CD4-positive, CD25-positive, alpha-beta regulatory T cell (primary cell): ENCODE results near the gene BLCAP. TPM values are rescaled to one million over a fixed set of nuclear protein-coding genes. Genes with fewer than 3 reads are reported as not detected.
A peak's percentile ranks its signal among the peaks of the same experiment; 100 is the strongest.
"Not testable (repeated sequence)": the region's sequence is repeated elsewhere in the genome, so short reads cannot be mapped to it uniquely, and the experiment has no call there.

Source experiments
- ATAC-seq, 2 donors: fragments of 150-1000 bp; cut with Tn5 transposase; one replicate each; pipeline ENCODE4 v1.10.0; 2021; ENCODE audit warnings: low read depth in 2 of 2, moderate number of reproducible peaks in 2 of 2, moderate library complexity in 1 of 2
- DNase-seq, 3 donors: peaks; one replicate each; pipeline versions ENCODE4 v3.0.0 to v3.0.0-alpha.2; 2012 to 2022; ENCODE audit warnings: mixed read lengths in 1 of 3
- H3K27ac ChIP-seq: one replicate; pipeline ENCODE4 v1.7.0; 2013; ENCODE audit warnings: mild to moderate bottlenecking, low read length; ENCODE audit not compliant: insufficient read depth, poor library complexity, severe bottlenecking
- H3K27me3 ChIP-seq: one replicate; pipeline ENCODE4 v1.7.0; 2013; ENCODE audit warnings: low read length; ENCODE audit not compliant: control insufficient read depth, insufficient read depth
- H3K36me3 ChIP-seq: one replicate; pipeline ENCODE4 v1.7.0; 2013; ENCODE audit warnings: mild to moderate bottlenecking, low read length, moderate library complexity; ENCODE audit not compliant: control insufficient read depth, insufficient read depth
- H3K4me1 ChIP-seq: 2 replicates; pipeline ENCODE4 v1.7.0; 2013; ENCODE audit warnings: mild to moderate bottlenecking, low read length; ENCODE audit not compliant: insufficient read depth, control insufficient read depth, poor library complexity, severe bottlenecking
- H3K4me3 ChIP-seq: one replicate; pipeline ENCODE4 v1.7.0; 2013; ENCODE audit warnings: low read depth, mild to moderate bottlenecking, low read length, moderate library complexity
- H3K9me3 ChIP-seq, 2 experiments: 1 replicate in 1 of 2; 2 replicates in 1 of 2; pipeline ENCODE4 v1.7.0; 2013; ENCODE audit warnings: low read length in 2 of 2, mild to moderate bottlenecking in 1 of 2, moderate library complexity in 1 of 2; ENCODE audit not compliant: control insufficient read depth in 2 of 2
- H3K27ac Mint-ChIP-seq, 3 donors: one replicate each; pipeline ENCODE4 v1.8.0; 2020 to 2022; ENCODE audit warnings: mild to moderate bottlenecking in 3 of 3, mixed read lengths in 3 of 3, moderate library complexity in 2 of 3
- H3K27me3 Mint-ChIP-seq: one replicate; pipeline ENCODE4 v1.8.0; 2022; ENCODE audit warnings: mild to moderate bottlenecking, mixed read lengths
- H3K36me3 Mint-ChIP-seq: one replicate; pipeline ENCODE4 v1.8.0; 2020; ENCODE audit warnings: mixed read lengths
- H3K4me1 Mint-ChIP-seq, 4 donors: one replicate each; pipeline ENCODE4 v1.8.0; 2020 to 2022; ENCODE audit warnings: mixed read lengths in 4 of 4, mild to moderate bottlenecking in 1 of 4
- H3K4me3 Mint-ChIP-seq, 4 donors: one replicate each; pipeline ENCODE4 v1.8.0; 2020 to 2022; ENCODE audit warnings: mild to moderate bottlenecking in 4 of 4, mixed read lengths in 4 of 4, moderate library complexity in 3 of 4
- H3K9me3 Mint-ChIP-seq, 7 donors: one replicate each; pipeline ENCODE4 v1.8.0; 2020 to 2022; ENCODE audit warnings: mixed read lengths in 7 of 7, mild to moderate bottlenecking in 3 of 7, moderate library complexity in 2 of 7
- polyA plus RNA-seq, 4 donors: library from polyadenylated mRNA; unstranded; fragments of 300-500 nt; fragmentation: Illumina TruSeq; gene quantifications; one replicate each; pipeline ENCODE4 v1.2.3, GENCODE V29; 2021
- total RNA-seq: library from RNA; stranded (reverse); gene quantifications from one replicate; pipeline ENCODE4 v1.2.3, GENCODE V29; 2022

Gene BLCAP
- total and polyA plus RNA-seq, 5 donors from 2014 or later, result 67.8 to 85.0 (median 78.3) TPM

DNA sequence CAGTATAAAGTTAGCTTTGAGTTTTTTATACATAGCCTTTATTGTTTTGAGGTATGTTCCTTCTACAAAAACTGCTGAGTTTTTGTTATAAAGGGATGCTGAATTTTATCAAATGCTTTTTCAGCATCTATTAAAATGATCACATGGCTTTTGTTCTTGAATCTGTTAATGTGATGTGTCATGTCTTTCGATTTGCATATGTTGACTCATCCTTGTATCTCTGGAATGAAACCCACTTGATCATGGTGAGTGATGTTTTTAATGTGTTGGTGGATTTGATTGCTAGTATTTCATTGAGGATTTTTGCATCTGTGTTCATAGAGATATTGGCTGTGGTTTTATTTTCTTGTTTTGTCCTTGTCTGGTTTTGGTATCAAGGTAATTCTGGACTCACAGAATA, 24.7 kb upstream of the BLCAP start:
- Histone ChIP-seq H3K9me3 (no peaks in the 10 kb centered on the region), H3K27me3 (peaks cover 9% of the 10 kb centered on the region), H3K36me3 (no peaks in the 10 kb centered on the region), H3K4me1 (no peaks in the 10 kb centered on the region), H3K4me3 (no peak overlapping the region), H3K27ac (no peak overlapping the region)
- Mint-ChIP-seq H3K27ac (no peak overlapping the region), H3K4me3 (no peak overlapping the region), H3K4me1 (no peaks in the 10 kb centered on the region), H3K9me3 (peaks cover 0 to 3% (median 0%) of the 10 kb centered on the region in 7 donors), H3K27me3 (peaks cover 4% of the 10 kb centered on the region), H3K36me3 (peaks cover 3% of the 10 kb centered on the region)
- DNase-seq (no peak), ATAC-seq (no peak)

DNA sequence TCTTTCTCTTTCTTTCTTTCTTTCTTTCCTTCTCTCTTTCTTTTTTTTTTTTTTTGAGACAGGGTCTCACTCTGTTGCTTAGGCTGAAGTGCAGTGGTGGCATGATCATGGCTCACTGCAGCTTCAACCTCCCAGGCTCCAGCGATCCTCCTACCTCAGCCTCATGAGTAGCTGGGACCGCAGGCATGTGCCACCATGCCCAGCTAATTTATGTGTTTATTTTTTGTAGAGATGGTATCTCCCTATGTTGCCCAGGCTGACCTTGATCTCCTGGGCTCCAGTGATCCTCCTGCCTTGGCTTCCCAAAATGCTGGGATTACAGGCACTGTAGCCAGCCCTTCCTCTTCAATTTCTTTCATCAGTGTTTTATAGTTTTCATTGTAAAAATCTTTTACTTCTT, 24.0 kb upstream of the BLCAP start:
- not testable (repeated sequence) for H3K4me3 ChIP-seq, H3K4me1 Mint-ChIP-seq, H3K9me3 ChIP-seq, H3K4me1 ChIP-seq, H3K36me3 ChIP-seq, H3K9me3 Mint-ChIP-seq, H3K36me3 Mint-ChIP-seq, H3K27me3 ChIP-seq, H3K4me3 Mint-ChIP-seq, ATAC-seq, H3K27ac Mint-ChIP-seq, DNase-seq, H3K27me3 Mint-ChIP-seq, H3K27ac ChIP-seq

DNA sequence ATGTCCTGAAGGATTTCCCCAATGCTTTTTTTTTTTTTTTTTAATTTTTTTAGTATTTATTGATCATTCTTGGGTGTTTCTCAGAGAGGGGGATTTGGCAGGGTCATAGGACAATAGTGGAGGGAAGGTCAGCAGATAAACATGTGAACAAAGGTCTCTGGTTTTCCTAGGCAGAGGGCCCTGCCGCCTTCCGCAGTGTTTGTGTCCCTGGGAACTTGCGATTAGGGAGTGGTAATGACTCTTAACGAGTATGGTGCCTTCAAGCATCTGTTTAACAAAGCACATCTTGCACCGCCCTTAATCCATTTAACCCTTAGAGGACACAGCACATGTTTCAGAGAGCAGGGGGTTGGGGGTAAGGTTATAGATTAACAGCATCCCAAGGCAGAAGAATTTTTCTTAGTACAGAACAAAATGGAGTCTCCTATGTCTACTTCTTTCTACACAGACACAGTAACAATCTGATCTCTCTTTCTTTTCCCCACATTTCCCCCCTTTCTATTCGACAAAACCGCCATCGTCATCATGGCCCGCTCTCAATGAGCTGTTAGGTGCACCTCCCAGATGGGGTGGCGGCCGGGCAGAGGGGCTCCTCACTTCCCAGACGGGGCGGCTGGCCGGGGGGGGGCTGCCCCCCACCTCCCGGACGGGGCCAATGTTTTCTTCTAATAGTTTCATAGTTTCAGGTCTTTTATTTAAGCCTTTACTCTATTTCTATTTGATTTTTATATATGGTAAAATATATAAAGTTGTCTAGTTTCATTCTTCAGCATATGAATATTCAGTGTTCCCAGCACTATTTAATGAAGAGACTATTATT, 22.6 kb upstream of the BLCAP start:
- H3K36me3 Mint-ChIP-seq, DNase-seq, H3K4me3 ChIP-seq, H3K4me3 Mint-ChIP-seq, H3K4me1 Mint-ChIP-seq, H3K27me3 ChIP-seq, H3K9me3 ChIP-seq, H3K9me3 Mint-ChIP-seq, H3K27me3 Mint-ChIP-seq, ATAC-seq, H3K27ac ChIP-seq, H3K27ac Mint-ChIP-seq, H3K36me3 ChIP-seq, H3K4me1 ChIP-seq: not testable (repeated sequence)

DNA sequence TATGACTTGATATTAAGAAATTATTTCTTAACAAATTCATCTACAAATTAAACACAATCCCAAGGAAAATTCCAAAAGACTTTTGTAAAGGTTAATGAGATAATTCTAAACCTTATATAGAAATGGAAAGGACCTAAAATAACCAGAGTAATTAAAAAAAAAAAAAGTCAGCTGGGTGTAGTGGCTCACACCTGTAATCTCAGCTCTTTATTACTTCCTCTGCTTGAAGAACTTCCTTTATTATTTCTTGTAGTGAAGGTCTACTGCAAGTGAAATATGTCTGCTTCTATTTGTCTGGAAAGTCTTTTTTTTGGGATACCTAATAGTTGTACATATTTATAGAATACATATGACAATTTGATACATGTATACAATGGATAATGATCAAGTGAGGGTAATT, 20.2 kb upstream of the BLCAP start:
- DNase-seq (no peak), ATAC-seq (no peak)
- no peaks in the 10 kb centered on the region for H3K9me3 ChIP-seq
- H3K27ac ChIP-seq, result no peak overlapping the region
- Mint-ChIP-seq H3K9me3 (peaks cover 0 to 3% (median 0%) of the 10 kb centered on the region in 7 donors), H3K36me3 (no peaks in the 10 kb centered on the region), H3K4me1 (peaks cover 0 to 2% (median 0%) of the 10 kb centered on the region in 4 donors), H3K27me3 (no peaks in the 10 kb centered on the region), H3K27ac (no peak overlapping the region), H3K4me3 (no peak overlapping the region)
- H3K4me1 ChIP-seq, result no peaks in the 10 kb centered on the region
- no peaks in the 10 kb centered on the region for H3K36me3 ChIP-seq
- H3K27me3 ChIP-seq, result peaks cover 6% of the 10 kb centered on the region
- no peak overlapping the region for H3K4me3 ChIP-seq

GRCh38 chr20:37545516-37545915, 17.8 kb upstream of the BLCAP start:
- no peak for DNase-seq
- Mint-ChIP-seq H3K4me1 (peaks cover 0 to 2% (median 0%) of the 10 kb centered on the region in 4 donors), H3K27ac (no peak overlapping the region), H3K36me3 (no peaks in the 10 kb centered on the region), H3K4me3 (no peak overlapping the region), H3K9me3 (peaks cover 0 to 2% (median 0%) of the 10 kb centered on the region in 7 donors), H3K27me3 (peaks cover 13% of the 10 kb centered on the region)
- Histone ChIP-seq H3K27me3 (peaks cover 3% of the 10 kb centered on the region), H3K4me3 (no peak overlapping the region), H3K36me3 (no peaks in the 10 kb centered on the region), H3K27ac (no peak overlapping the region), H3K9me3 (no peaks in the 10 kb centered on the region), H3K4me1 (no peaks in the 10 kb centered on the region)
- no peak for ATAC-seq

- H3K36me3 Mint-ChIP-seq, result no peaks in the 10 kb centered on the region
- ATAC-seq, result no peak
- no peak overlapping the region for H3K4me3 Mint-ChIP-seq
- Histone ChIP-seq H3K4me1 (no peaks in the 10 kb centered on the region), H3K9me3 (no peaks in the 10 kb centered on the region), H3K27ac (no peak overlapping the region), H3K4me3 (no peak overlapping the region), H3K27me3 (peaks cover 3% of the 10 kb centered on the region), H3K36me3 (no peaks in the 10 kb centered on the region)
- no peak for DNase-seq
- peak overlapping the region in 1 of 3 donors; percentile 12 for H3K27ac Mint-ChIP-seq
- peaks cover 0 to 2% (median 0%) of the 10 kb centered on the region in 7 donors for H3K9me3 Mint-ChIP-seq
- peaks cover 20% of the 10 kb centered on the region for H3K27me3 Mint-ChIP-seq
- peaks cover 0 to 2% (median 0%) of the 10 kb centered on the region in 4 donors for H3K4me1 Mint-ChIP-seq
Observed at GRCh38 chr20:37544386-37544785, 16.7 kb upstream of the BLCAP start.

DNA sequence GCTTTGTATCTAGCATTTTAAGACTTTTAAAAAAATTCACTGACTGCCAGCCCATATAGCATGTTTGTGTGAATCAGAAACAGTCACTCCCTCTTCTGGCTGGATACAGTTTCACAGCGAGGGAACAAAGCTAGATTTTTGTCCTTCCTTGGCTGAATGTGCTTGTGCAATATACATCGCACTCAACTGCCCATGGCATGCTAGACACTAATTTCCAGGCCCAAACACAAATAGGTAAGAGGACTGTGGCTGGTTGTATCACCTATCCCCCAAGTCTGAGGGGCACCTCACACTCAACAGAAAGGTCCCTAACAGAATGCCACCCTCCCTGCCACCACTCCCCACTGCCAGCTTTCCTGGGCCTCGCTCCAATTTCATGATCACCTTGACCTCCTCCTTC, 16.2 kb upstream of the BLCAP start:
- Histone ChIP-seq H3K36me3 (no peaks in the 10 kb centered on the region), H3K9me3 (no peaks in the 10 kb centered on the region), H3K27me3 (peaks cover 3% of the 10 kb centered on the region), H3K4me1 (no peaks in the 10 kb centered on the region), H3K4me3 (no peak overlapping the region), H3K27ac (no peak overlapping the region)
- Mint-ChIP-seq H3K4me3 (no peak overlapping the region), H3K27me3 (peaks cover 24% of the 10 kb centered on the region), H3K9me3 (peaks cover 0 to 2% (median 0%) of the 10 kb centered on the region in 7 donors), H3K27ac (peak overlapping the region in 1 of 3 donors; percentile 12), H3K4me1 (peaks cover 0 to 2% (median 0%) of the 10 kb centered on the region in 4 donors), H3K36me3 (no peaks in the 10 kb centered on the region)
- DNase-seq (no peak), ATAC-seq (no peak)

DNA sequence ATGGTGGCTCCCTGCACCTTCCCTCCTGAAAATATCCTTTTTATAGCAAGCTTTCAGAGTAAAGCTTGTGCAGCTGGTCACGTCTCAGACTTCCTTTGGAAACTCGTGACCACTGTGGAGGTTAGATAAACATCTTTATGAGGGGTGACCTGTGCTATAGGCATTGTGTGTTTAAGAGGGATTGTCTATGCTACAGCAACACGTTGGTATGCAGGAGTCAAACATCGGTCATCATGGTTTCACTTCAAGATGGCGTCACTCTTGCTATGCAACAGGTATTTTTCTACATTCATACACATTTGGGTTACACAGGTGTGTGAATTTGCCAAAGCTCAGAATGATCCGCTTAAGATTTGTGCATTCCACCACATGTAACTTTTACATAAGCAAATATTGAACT, 14.6 kb upstream of the BLCAP start:
- Histone ChIP-seq H3K27me3 (peaks cover 3% of the 10 kb centered on the region), H3K9me3 (no peaks in the 10 kb centered on the region), H3K4me1 (peaks cover 2% of the 10 kb centered on the region), H3K4me3 (no peak overlapping the region), H3K27ac (no peak overlapping the region), H3K36me3 (no peaks in the 10 kb centered on the region)
- no peak overlapping the region for H3K27ac Mint-ChIP-seq
- ATAC-seq (no peak), DNase-seq (no peak)
- H3K4me1 Mint-ChIP-seq, result peaks cover 0 to 2% (median 0%) of the 10 kb centered on the region in 4 donors
- peaks cover 26% of the 10 kb centered on the region for H3K27me3 Mint-ChIP-seq
- peaks cover 0 to 2% (median 0%) of the 10 kb centered on the region in 7 donors for H3K9me3 Mint-ChIP-seq
- H3K36me3 Mint-ChIP-seq, result no peaks in the 10 kb centered on the region
- H3K4me3 Mint-ChIP-seq, result no peak overlapping the region
